HG02798 (cell line): ENCODE measurements around the gene CD164.
A peak's percentile ranks its signal among the peaks of the same experiment; 100 is the strongest.

Experiments
- ATAC-seq: cut with Tn5 transposase; IDR thresholded peaks from one replicate; pipeline ENCODE4 v1.9.1; 2021; ENCODE audit warnings: mild to moderate bottlenecking; ENCODE audit not compliant: unreplicated experiment, poor library complexity

CD164 gene

DNA sequence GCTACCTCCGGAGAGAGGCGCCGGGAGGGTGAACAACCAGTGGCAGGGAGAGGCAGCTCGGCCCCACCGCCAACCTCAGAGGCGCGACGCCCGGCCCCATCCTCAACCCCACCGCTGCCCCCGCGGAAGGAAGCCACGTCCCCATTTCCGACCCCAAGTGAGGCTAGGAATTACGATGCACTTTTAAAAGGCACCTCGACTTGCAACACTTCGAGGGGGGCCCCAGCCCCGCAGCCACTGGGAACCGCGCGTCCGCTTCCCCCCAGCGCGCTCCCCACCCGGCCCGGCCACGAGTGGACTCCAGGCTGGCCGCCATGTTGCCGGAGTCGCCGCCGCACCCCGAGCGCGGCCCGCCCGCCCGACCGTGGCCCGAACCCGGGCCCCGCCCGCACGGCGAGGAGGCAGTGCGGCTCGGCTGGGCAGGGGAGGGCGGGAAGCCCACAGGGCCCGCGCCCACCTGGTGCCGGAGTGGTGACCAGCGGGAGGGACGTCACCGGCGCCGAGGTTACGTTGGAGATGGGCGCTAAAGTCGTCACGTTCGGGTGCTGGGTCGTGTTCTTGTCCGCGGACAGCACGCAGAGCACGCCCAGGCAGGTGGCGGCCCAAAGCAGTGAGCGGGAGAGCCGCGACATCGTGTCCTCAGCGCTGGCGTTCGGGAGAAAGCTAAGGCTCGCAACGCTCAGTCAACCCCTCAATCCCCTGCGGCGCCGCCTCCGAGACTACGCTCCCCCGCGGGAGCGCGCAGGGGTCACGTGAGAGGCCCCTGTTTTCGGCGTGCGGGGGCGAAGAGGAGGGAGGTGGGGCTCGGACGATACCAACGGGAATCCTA is at the start of gene CD164:
TSS of gene CD164 (minus strand) at position 721 of the 829 bp plus-strand sequence. CDS start at position 632, 89 bp downstream.
- peak; percentile 64 for ATAC-seq

DNA sequence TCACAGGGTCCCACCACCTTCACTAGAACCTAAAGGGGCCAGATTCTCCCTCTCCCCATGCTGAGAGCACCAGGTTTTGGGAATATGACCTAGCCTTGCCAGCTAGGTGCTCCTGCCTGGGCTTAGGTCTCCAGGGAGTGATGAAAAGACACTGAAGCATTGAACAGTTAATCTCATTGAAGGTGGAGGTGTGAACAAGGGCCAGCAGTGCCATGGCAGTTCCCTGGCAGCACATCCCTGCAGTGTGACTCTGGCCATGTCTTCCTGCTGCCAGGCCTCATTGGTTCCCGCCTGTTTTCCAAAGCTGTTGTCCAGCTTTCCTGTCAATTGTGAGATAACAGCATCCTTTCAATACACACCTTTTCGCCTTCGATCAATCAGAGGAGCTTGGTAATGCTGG is 47.2 kb upstream of the CD164 start:
- no peak for ATAC-seq

DNA sequence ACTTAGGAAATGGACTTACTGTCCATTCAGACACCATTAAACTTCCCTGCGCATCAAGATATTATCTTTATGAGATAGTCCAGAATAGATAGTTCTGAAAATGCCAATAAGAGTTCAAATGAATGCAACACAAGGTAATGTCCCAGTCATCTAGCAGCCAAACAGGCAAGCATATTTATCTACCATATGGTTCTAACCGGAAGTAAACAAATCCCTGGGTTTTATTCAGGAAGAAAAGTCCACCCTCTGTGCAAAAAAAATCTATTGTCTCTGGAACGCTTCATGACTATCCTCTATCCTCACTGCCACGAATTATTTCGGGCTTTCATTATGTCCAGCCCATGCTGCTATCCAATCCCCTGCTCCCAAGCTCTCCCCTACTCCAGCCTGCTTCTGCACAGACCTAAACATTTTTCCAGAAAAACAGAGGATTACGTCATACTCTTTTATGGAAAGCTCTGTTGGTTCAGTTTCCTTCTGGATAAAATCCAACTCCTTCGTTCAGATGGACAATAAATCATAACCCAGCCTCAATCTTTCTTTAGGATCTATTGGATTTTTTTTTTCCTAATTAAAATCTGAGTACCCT is 46.7 kb upstream of the CD164 start:
- ATAC-seq = no peak

DNA sequence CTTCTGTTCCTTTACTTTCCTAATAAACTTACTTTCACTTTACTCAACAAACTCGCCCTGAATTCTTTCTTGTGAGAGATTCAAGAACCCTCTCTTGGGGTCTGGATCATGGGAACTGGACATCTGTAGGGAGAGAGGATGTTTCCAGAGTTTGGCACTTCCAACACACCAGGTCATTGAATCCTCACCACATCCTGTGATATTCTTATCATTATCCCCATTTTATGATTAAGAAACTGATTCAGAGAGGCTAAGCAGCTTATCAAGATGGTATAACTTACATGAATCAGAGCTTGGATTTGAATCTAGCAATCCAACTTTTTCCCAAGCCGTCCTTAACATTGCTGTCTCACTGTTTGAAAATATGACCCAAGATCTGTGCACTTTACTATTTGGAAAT is 42.7 kb upstream of the CD164 start:
- no peak for ATAC-seq

DNA sequence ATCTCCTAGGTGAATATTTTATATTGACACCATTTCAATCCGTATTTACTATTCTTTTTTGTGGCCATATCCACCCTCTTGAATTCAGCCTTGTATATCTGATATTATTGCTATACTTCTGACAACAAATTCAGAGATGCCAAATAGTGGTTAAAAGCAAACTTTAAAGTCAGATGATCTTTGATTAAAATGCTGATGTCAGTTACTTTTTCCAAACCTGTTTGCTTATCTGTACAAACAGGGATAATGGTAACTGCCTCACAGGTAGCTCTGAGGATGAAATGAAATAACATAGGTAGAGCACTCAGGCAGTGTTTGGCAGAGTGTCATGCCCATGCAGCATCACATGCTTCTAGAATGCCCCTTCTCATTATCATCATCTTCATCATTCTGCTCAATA is 38.9 kb upstream of the CD164 start:
- ATAC-seq = no peak

DNA sequence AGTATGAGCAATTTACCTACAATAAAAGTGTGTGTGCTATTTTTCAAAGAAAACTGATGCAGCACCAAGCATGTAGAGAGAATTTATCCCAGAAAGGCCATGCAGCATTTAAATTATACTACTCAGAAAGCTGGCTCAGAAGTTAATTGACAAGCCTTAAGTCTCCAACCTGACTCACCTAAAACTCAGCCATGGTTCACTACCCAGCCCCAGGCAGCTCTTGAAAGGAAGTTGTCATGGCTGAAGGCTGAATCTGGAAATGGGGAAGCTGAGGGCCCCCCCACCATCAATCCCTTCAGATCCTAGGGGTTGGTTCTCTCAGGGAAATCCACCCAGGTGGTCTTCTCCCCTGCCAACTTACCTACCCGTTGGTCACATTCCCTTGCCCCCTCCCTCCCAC is 38.5 kb upstream of the CD164 start:
- ATAC-seq = no peak

DNA sequence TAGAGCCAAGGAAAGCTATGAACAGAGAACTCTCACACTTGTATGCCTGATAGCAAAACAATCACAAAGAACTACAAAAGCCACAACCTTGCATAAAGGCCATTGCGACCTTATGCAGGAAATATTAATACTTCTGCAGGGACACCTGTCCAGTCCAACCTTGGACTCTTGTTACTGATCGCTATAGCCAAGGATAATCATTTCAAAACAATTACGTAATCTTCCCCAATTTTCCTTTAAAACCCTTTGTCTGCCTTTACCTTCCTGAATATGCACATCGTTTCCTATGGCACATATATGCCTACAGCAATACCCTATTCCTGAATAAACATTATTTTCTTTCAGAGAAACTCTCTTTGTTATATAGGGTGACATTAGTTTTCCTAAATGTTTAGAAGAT is 35.4 kb upstream of the CD164 start:
- no peak for ATAC-seq

DNA sequence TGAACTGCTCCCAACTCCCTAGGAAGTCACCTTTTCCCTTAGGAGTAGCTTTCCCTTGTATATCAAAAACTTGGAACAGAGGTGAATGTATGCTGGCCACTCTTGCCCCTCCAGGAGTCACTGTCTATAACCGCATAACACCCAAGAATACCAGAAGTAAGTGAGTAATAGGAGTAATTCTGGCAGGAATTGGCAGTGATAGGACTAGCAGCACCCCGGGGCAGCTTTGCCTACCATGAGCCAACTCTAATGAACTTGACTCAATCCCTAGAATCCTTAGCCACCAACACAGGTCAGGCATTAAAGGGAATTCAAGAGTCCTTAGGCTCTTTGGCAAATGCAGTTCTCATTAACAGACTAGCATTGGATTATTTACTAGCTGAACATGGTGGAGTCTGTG is 28.8 kb upstream of the CD164 start:
- ATAC-seq = no peak

DNA sequence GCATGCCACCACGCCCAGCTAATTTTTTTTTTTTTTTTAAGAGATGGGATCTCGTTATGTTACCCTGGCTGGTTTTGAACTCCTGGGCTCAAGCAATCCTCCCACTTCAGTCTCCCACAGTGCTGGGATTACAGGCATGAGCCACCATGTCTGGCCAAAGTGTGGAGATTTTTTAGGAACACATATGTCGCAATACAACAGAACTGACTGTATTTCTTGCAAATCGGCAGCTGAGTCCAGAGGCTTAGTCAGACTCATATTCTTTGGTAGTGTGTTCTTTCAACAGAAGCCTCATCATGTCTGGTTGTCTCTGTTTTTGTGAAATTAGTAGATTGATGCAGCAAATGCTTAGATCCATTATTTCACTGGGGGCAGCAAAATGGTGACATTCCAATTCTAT is 23.9 kb upstream of the CD164 start:
- no peak for ATAC-seq

DNA sequence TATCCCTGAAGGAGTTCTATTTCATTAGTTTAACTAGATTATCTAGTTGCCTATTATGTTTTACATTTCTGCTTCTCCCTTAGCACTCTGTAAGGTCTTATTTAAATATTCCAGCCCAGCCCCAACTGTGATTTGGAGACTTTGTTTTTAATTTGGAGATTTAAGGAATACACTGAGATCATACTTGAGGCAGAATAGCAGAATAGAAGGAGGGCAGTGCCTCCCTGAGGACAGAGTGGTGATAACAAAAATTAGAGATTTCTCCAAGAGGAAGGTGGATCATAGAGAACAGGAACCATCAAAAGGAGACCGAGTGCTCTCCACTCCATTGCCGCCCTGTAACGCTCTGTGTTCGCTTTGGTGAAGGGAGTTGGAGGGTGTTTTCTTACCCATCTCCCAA is 14.8 kb upstream of the CD164 start:
- no peak for ATAC-seq

DNA sequence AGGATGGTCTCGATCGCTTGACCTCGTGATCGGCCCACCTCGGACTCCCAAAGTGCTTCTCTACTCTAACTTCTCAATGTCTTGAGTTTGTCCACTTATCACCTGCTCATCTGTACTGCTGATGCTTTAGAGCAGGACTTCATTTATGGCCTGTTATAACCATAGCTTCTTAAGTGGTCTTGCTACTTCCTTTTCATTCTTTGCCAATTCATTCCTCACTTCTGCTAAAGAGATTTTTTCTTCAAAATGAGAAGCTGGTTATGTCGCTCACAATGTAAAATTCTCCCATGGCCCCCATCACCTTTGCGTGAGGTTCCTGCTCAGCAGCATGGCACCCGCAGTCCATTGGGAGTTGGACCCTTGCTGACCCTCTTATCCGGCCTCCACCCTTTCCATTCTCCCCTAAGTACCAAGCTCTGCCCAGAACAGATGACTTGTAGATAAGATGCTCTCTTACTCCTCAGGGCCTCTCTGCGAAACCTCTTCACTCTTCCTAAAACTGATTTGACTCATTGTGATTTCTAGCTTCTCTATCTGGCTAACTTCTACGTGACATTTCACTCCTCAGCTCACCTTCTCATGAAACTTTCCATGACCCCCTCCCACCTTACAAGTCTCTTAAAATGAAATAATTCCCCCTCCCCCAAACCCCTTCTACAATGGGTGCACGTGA is 13.9 kb upstream of the CD164 start:
- no peak for ATAC-seq

DNA sequence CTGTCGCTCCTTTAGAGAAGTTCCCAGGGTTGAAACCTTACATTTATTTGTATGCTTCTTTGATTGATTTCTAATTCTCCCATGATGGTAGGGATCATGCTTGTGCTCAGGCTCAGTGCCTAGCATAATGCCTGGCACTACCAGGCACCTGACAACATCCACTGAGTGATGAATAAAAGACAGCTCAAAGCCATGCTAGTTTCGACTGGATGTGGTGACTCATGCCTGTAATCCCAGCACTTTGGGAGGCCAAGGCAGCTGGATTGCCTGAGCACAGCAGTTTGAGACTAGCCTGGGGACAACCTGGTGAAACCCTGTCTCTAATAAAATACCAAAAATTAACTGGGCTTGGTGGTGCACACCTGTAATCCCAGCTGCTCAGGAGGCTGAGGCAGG is 11.6 kb upstream of the CD164 start:
- no peak for ATAC-seq

DNA sequence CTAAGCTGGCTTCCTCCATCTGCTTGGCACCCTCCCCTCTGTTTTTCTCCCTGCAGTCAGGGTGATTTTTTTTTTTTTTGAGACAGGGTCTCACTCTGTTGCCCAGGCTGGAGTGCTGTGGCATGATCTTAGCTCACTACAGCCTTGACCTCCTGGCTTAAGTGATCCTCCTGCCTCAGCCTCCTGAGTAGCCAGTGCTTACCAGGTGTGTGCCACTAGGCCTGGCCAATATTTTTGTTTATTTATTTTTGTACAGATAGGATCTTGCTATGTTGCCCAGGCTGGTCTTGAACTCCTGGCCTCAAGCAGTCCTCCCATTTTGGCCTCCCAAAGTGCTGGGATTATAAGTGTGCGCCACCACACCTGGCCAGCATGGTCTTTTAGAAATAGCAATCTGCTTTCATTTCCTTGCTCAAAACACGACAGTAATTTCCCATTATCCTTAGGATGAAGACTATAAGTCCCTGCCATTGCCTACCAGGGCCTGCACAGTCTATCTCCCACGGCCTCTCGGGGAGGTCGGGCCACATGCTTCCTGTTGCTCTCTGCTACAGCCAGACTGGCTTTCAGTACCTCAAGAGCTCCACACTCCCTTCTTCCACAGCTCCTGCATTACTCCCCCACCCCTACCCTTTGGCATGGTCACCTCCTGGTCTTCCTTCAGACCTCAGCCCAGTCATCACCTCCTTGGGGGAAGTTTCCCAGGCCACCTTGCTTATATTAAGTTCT is 11.1 kb upstream of the CD164 start:
- ATAC-seq = no peak

DNA sequence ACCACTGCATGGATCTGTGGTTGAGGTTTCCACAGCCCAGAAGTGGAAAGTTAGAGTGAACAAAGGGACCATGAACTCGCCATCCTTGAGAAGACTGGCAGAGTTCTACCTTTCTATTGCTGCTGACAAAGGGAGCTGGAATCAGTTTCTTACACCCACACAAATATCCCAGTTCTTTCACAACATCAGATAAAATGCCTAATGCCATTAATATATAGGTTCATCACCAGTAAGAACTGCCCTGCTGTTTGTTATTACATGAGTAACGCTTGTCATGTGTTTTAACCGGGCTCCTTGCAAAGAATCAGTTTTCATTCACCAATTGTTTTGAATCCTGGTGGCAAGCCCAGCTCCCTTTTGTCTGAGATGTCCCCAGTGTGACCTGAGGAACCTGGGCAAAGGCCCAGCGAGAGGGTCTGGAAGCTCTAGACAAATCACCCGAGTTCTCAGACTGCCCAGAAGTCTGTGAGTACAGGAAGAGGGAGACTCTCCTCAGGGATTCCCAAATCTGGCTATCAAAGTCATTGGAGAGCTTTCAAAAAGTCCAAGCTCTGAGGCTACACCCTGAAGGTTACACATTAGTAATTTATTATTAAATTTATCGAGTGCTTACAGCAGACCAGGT is 7.5 kb upstream of the CD164 start:
- no peak for ATAC-seq

DNA sequence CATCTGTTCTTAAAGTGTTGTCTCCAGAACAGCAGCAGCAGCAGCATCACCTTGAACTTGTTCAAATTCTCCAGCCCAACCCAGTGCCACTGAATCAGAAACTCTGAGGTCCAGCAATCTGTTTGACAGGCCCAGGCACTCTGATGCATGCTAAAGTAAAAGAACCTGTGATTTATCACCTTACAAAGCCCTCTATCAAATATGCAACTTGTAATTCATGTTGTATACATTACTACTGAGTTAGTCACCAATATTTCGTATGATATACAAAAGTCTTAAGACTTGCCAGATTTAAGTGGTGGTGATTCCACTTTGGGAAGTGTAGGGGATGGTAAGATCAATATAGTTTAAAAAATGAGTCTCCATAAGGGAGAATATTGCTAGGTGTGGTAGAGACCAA is 6.0 kb upstream of the CD164 start:
- no peak for ATAC-seq

DNA sequence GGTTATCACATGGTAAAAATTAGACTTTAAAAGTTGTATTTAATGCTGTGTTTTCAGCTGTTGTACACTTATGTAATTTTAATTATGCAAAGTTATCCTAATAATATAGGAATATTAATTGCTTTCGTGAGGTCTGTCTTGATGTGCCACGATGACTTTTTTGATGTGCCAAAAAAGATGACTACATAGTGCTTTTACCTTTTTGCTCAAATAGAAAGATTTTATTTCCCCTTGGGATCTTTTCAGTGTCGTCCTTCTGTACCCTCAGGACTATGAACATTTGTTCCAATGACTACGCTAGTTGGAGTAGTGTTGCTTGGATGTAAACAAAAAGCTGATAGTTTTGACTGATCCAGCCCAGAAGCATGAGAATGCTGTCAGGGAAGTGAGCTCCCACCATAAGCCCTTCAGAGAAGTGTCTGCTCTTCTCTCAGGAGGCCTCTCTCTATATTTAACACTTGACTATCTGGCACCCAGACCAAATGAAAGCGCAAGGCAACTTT is 1.2 kb upstream of the CD164 start:
- no peak for ATAC-seq

DNA sequence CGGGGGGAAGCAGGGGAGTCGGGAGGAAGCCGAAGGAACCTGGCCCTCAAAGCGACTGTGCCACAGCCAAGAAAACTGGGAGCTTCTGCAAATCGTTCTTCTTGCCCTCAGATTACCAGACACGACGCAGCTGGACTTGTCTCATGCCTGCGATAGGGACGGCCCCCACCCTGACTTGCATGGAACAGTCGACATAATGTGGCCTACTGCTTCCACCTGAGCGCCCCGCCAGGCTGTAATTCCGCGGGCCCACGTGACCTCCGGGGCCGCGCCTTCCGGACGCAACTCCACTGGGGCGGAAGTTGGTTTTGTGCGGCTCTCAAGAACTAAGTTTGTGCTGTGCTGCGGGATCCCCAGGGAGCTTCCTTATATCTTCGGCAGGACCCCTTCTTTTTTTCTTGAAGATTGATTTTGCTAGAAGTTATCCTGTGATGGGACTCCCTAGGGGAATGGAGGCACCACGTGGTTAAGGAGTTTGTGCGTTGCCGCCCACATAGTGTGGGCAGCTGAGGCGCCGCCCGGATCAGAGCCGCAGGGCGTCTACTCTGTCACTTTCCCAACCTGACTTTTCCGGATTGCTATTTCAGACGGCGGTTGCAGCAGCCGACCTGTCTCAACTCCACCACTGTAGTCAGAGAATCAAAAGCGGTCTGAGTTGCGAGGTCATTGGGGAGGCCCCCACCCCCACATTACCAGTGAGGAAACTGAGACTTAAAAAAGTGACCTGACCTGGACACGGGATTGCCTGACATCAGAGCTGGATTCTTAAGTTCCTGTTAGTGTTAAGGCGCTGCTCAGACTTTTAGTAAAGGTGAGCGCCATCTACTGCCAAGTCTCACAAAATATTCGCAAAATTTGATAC is 540 bp upstream of the CD164 start:
- ATAC-seq = peak; percentile 76

DNA sequence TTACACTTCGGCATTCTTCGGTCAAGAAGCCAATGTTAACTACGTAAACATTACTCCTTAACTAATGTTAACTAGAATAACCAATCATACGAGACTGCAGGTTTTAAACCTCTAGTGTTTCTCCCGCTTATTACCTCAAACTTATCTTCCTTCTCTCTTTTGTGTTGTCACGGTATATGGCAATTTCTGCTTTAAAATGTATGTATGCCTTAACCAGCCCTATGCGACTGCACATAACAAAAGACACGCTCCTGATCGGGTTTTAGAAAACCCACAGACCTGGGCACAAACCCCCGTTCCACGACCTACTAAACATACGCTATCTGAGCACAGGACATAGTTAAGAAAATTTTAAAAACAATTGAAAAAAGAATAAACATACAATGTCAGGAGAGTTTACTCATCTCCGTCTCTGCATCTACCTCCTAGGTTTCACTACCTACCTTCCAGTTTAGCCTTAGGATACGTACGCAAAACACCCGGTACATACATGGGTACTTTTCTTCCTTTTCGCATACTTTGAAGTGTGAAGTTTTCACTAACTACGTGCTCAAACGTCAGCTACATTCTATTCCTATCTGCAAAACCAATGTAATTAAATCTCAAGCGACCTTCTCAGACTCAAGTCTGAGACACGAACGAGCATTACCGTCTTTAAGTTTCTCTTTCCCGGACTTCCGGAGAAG is 1.1 kb downstream of the CD164 start:
- ATAC-seq = no peak

DNA sequence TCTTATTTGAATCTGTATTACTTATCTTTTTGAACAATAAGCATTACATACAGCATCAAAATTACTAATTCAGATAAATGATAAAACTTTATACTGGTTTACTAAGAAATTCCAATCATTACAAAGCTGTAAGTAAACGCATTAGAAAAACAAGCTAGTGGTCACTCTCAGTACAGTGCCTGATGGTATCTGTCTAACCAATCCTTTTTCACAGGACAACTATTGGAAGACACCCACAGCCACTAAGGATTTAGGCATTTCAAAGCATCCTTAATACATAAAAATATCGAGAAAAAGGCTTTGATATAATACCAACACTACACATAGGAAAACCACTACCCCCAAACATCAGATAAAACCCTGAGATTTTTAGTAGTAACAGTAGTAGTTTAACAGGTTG is 2.6 kb downstream of the CD164 start:
- ATAC-seq = no peak
